Peyer's patch (tissue), 4 donors: ENCODE data around the gene PRKCH.

Experiments used
- CTCF ChIP-seq, 6 experiments: fragments of 450-650 bp in 4 of 6; fragments of 200-600 bp in 2 of 6; sonication (generic) in 1 of 6; IDR thresholded peaks; one replicate each; pipeline ENCODE4 v1.5.1; 2017 to 2019; ENCODE audit warnings: antibody characterized with exemption in 6 of 6, mild to moderate bottlenecking in 3 of 6, moderate library complexity in 1 of 6
- POLR2A ChIP-seq, 2 donors: fragments of 450-650 bp; IDR thresholded peaks; one replicate each; pipeline ENCODE4 v1.5.1; 2017; ENCODE audit warnings: antibody characterized with exemption in 2 of 2, mild to moderate bottlenecking in 2 of 2, moderate library complexity in 2 of 2

GRCh38 chr14:61297581-61297980, 23.8 kb upstream of the PRKCH start:
- TF ChIP-seq CTCF (IDR thresholded peaks at IDR 0.05) (no peak), POLR2A (IDR thresholded peaks at IDR 0.05) (no peak)
